Gastrocnemius medialis (tissue), 4 donors: ENCODE measurements around the gene ATP1A3.
"Not testable (repeated sequence)": the region's sequence is repeated elsewhere in the genome, so short reads cannot be mapped to it uniquely, and the experiment has no call there.

Source experiments
- POLR2A ChIP-seq, 2 donors: fragments of 450-650 bp; IDR thresholded peaks; one replicate each; pipeline ENCODE4 v1.6.1; 2017; ENCODE audit warnings: antibody characterized with exemption in 2 of 2, mild to moderate bottlenecking in 2 of 2, moderate library complexity in 2 of 2
- TF ChIP-seq, protein P1 (sequence below), 5 experiments: fragments of 450-650 bp in 3 of 5; fragments of 200-600 bp in 2 of 5; sonication (generic) in 2 of 5; IDR thresholded peaks in 4 of 5; conservative IDR thresholded peaks in 1 of 5; 1 replicate in 4 of 5; 2 replicates in 1 of 5; pipeline ENCODE4 v1.5.1; 2016 to 2019; ENCODE audit warnings: antibody characterized with exemption in 5 of 5, mild to moderate bottlenecking in 3 of 5, moderate library complexity in 3 of 5

GRCh38 chr19:42012747-42013146, 18.7 kb upstream of the ATP1A3 start:
- TF ChIP-seq, protein P1, sequence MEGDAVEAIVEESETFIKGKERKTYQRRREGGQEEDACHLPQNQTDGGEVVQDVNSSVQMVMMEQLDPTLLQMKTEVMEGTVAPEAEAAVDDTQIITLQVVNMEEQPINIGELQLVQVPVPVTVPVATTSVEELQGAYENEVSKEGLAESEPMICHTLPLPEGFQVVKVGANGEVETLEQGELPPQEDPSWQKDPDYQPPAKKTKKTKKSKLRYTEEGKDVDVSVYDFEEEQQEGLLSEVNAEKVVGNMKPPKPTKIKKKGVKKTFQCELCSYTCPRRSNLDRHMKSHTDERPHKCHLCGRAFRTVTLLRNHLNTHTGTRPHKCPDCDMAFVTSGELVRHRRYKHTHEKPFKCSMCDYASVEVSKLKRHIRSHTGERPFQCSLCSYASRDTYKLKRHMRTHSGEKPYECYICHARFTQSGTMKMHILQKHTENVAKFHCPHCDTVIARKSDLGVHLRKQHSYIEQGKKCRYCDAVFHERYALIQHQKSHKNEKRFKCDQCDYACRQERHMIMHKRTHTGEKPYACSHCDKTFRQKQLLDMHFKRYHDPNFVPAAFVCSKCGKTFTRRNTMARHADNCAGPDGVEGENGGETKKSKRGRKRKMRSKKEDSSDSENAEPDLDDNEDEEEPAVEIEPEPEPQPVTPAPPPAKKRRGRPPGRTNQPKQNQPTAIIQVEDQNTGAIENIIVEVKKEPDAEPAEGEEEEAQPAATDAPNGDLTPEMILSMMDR (IDR thresholded peaks at IDR 0.05 in 4 of 5, conservative IDR thresholded peaks at IDR 0.05 in 1 of 5): not testable (repeated sequence)
- TF ChIP-seq POLR2A (IDR thresholded peaks at IDR 0.05): not testable (repeated sequence)
